Stimulated activated naive B cell treated with anti-CD40 and anti-IgM and Interleukin-4, amounts not matched to agents 10 μg/mL and 1 μg/mL and 100 μg/mL, for 72 hours (primary cell): Measurements from ENCODE around the gene AFG1L.
"Not testable (repeated sequence)": the region's sequence is repeated elsewhere in the genome, so short reads cannot be mapped to it uniquely, and the experiment has no call there.

Source experiments
- ATAC-seq, 2 donors: fragments of 150-1000 bp; cut with Tn5 transposase; replicated peaks; 2 replicates each; pipeline ENCODE4 v1.10.0; 2021; ENCODE audit warnings: moderate library complexity in 1 of 2
- DNase-seq: peaks from one replicate; pipeline ENCODE4 v3.0.0; 2021
- H3K27ac Mint-ChIP-seq: one replicate; pipeline ENCODE4 v1.8.0; 2022; ENCODE audit warnings: mild to moderate bottlenecking, mixed read lengths
- H3K27me3 Mint-ChIP-seq, 2 donors: one replicate each; pipeline ENCODE4 v1.8.0; 2022; ENCODE audit warnings: mixed read lengths in 2 of 2
- H3K36me3 Mint-ChIP-seq, 2 donors: one replicate each; pipeline ENCODE4 v1.8.0; 2022; ENCODE audit warnings: mixed read lengths in 2 of 2, mild to moderate bottlenecking in 1 of 2
- H3K4me1 Mint-ChIP-seq, 2 donors: one replicate each; pipeline ENCODE4 v1.8.0; 2022; ENCODE audit warnings: mixed read lengths in 2 of 2, mild to moderate bottlenecking in 1 of 2
- H3K4me3 Mint-ChIP-seq, 2 donors: one replicate each; pipeline ENCODE4 v1.8.0; 2022; ENCODE audit warnings: mild to moderate bottlenecking in 2 of 2, mixed read lengths in 2 of 2, moderate library complexity in 1 of 2
- H3K9me3 Mint-ChIP-seq, 2 donors: one replicate each; pipeline ENCODE4 v1.8.0; 2022; ENCODE audit warnings: mixed read lengths in 2 of 2, mild to moderate bottlenecking in 1 of 2

The AFG1L gene

GRCh38 chr6:108556866-108557493 lies 262.1 kb downstream of the AFG1L start:
- DNase-seq, result no peak
- Mint-ChIP-seq H3K4me3 (peak overlapping the region; percentile 87 to 88), H3K4me1 (peaks cover 9 to 25% of the 10 kb centered on the region in 2 donors), H3K9me3 (no peaks in the 10 kb centered on the region), H3K27ac (peak overlapping the region; percentile 91), H3K36me3 (peaks cover 4 to 5% of the 10 kb centered on the region in 2 donors), H3K27me3 (peaks cover 7 to 21% of the 10 kb centered on the region in 2 donors)
- no peak for ATAC-seq

GRCh38 chr6:108557494-108558371 lies 262.9 kb downstream of the AFG1L start:
- Mint-ChIP-seq H3K4me3 (peak overlapping the region; percentile 87 to 88), H3K27me3 (peaks cover 14 to 23% of the 10 kb centered on the region in 2 donors), H3K9me3 (no peaks in the 10 kb centered on the region), H3K4me1 (peaks cover 17 to 28% of the 10 kb centered on the region in 2 donors), H3K27ac (peak overlapping the region; percentile 97), H3K36me3 (peaks cover 10 to 12% of the 10 kb centered on the region in 2 donors)
- DNase-seq (peak; percentile 45), ATAC-seq (peak; percentile 27 to 41)

GRCh38 chr6:108558372-108559096 lies 263.7 kb downstream of the AFG1L start:
- Mint-ChIP-seq H3K4me3 (peak overlapping the region; percentile 87 to 88), H3K9me3 (peaks cover 2 to 3% of the 10 kb centered on the region in 2 donors), H3K27ac (peak overlapping the region; percentile 97), H3K36me3 (peaks cover 12 to 17% of the 10 kb centered on the region in 2 donors), H3K27me3 (peaks cover 14 to 23% of the 10 kb centered on the region in 2 donors), H3K4me1 (peaks cover 22 to 33% of the 10 kb centered on the region in 2 donors)
- ATAC-seq, result peak; percentile 69 to 74
- DNase-seq, result peak; percentile 96

GRCh38 chr6:108559097-108559883 lies 264.4 kb downstream of the AFG1L start:
- Mint-ChIP-seq H3K9me3 (peaks cover 2 to 3% of the 10 kb centered on the region in 2 donors), H3K27ac (peak overlapping the region; percentile 97), H3K27me3 (peaks cover 14 to 23% of the 10 kb centered on the region in 2 donors), H3K4me1 (peaks cover 25 to 38% of the 10 kb centered on the region in 2 donors), H3K36me3 (peaks cover 12 to 17% of the 10 kb centered on the region in 2 donors), H3K4me3 (peak overlapping the region; percentile 87 to 88)
- peak; percentile 77 for DNase-seq
- peak; percentile 54 to 62 for ATAC-seq

GRCh38 chr6:108559884-108560462 lies 265.1 kb downstream of the AFG1L start:
- peaks cover 12 to 17% of the 10 kb centered on the region in 2 donors for H3K36me3 Mint-ChIP-seq
- H3K9me3 Mint-ChIP-seq, result peaks cover 2 to 3% of the 10 kb centered on the region in 2 donors
- ATAC-seq (no peak), DNase-seq (no peak)
- H3K4me1 Mint-ChIP-seq, result peaks cover 28 to 45% of the 10 kb centered on the region in 2 donors
- peaks cover 14 to 23% of the 10 kb centered on the region in 2 donors for H3K27me3 Mint-ChIP-seq
- peak overlapping the region; percentile 97 for H3K27ac Mint-ChIP-seq
- peak overlapping the region; percentile 87 to 88 for H3K4me3 Mint-ChIP-seq

- H3K27ac Mint-ChIP-seq, result peak within 1 kb of the TSS; percentile 97
- peaks cover 12 to 17% of the 10 kb centered on the region in 2 donors for H3K36me3 Mint-ChIP-seq
- ATAC-seq (peak; percentile 3 to 5), DNase-seq (peak; percentile 70)
- H3K9me3 Mint-ChIP-seq, result peaks cover 2 to 3% of the 10 kb centered on the region in 2 donors
- peaks cover 32 to 52% of the 10 kb centered on the region in 2 donors for H3K4me1 Mint-ChIP-seq
- peak within 1 kb of the TSS; percentile 87 to 88 for H3K4me3 Mint-ChIP-seq
- H3K27me3 Mint-ChIP-seq, result peaks cover 8 to 16% of the 10 kb centered on the region in 2 donors
Measured at GRCh38 chr6:108560463-108561308, 265.8 kb downstream of the AFG1L start, which contains the start of gene FOXO3. TSS of gene FOXO3 (plus strand) at chr6:108560917. CDS start at chr6:108561209, 292 bp downstream.

- DNase-seq, H3K27ac Mint-ChIP-seq, H3K9me3 Mint-ChIP-seq, ATAC-seq: not testable (repeated sequence)
- H3K27me3 Mint-ChIP-seq, result peaks cover 8 to 15% of the 10 kb centered on the region in 2 donors
- peaks cover 35 to 56% of the 10 kb centered on the region in 2 donors for H3K4me1 Mint-ChIP-seq
- H3K36me3 Mint-ChIP-seq, result peaks cover 12 to 17% of the 10 kb centered on the region in 2 donors
- H3K4me3 Mint-ChIP-seq, result peak overlapping the region in 1 of 2 donors; percentile 82
Measured at GRCh38 chr6:108561309-108561647, 266.4 kb downstream of the AFG1L start.

- ATAC-seq (no peak), DNase-seq (peak; percentile 15)
- peaks cover 8% of the 10 kb centered on the region in 2 donors for H3K27me3 Mint-ChIP-seq
- H3K36me3 Mint-ChIP-seq, result peaks cover 12 to 17% of the 10 kb centered on the region in 2 donors
- peaks cover 30 to 58% of the 10 kb centered on the region in 2 donors for H3K4me1 Mint-ChIP-seq
- H3K27ac Mint-ChIP-seq, result peak overlapping the region; percentile 91
- H3K9me3 Mint-ChIP-seq, result peaks cover 2 to 3% of the 10 kb centered on the region in 2 donors
- H3K4me3 Mint-ChIP-seq, result peak overlapping the region; percentile 80 to 82
Measured at GRCh38 chr6:108561742-108562502, 267.1 kb downstream of the AFG1L start.

GRCh38 chr6:108562503-108562993 lies 267.7 kb downstream of the AFG1L start:
- Mint-ChIP-seq H3K36me3 (peaks cover 12 to 17% of the 10 kb centered on the region in 2 donors), H3K4me1 (peaks cover 32 to 59% of the 10 kb centered on the region in 2 donors), H3K27ac (peak overlapping the region; percentile 91), H3K9me3 (peaks cover 2 to 3% of the 10 kb centered on the region in 2 donors), H3K27me3 (peaks cover 6 to 8% of the 10 kb centered on the region in 2 donors), H3K4me3 (peak overlapping the region; percentile 80 to 82)
- ATAC-seq (no peak), DNase-seq (no peak)

GRCh38 chr6:108563292-108563691 lies 268.4 kb downstream of the AFG1L start:
- peaks cover 12 to 21% of the 10 kb centered on the region in 2 donors for H3K36me3 Mint-ChIP-seq

GRCh38 chr6:108564178-108564577 lies 269.3 kb downstream of the AFG1L start:
- Mint-ChIP-seq H3K36me3 (peaks cover 12 to 23% of the 10 kb centered on the region in 2 donors), H3K4me3 (peak overlapping the region; percentile 10 to 71), H3K27me3 (peaks cover 6 to 8% of the 10 kb centered on the region in 2 donors), H3K4me1 (peaks cover 35 to 66% of the 10 kb centered on the region in 2 donors), H3K9me3 (peaks cover 2 to 3% of the 10 kb centered on the region in 2 donors), H3K27ac (peak overlapping the region; percentile 87)
- DNase-seq (peak; percentile 34), ATAC-seq (peak in 1 of 2 donors; percentile 13)

More at GRCh38 chr6:108563292-108563691, 268.4 kb downstream of the AFG1L start:
- H3K4me3 Mint-ChIP-seq, result no peak overlapping the region
- peaks cover 6 to 8% of the 10 kb centered on the region in 2 donors for H3K27me3 Mint-ChIP-seq
- DNase-seq, result no peak
- H3K9me3 Mint-ChIP-seq, result peaks cover 2 to 3% of the 10 kb centered on the region in 2 donors
- peaks cover 34 to 64% of the 10 kb centered on the region in 2 donors for H3K4me1 Mint-ChIP-seq
- H3K27ac Mint-ChIP-seq, result peak overlapping the region; percentile 91
- ATAC-seq, result no peak
